ENCODE results near the gene HERC2. TPM values are rescaled to one million over a fixed set of nuclear protein-coding genes. Genes with fewer than 3 reads are reported as not detected.
"Not testable (repeated sequence)": the region's sequence is repeated elsewhere in the genome, so short reads cannot be mapped to it uniquely, and the experiment has no call there.

The HERC2 gene
- total and polyA plus RNA-seq, 2 of the 13 experiments (the other 11 are each of a cell fraction or from before 2014, with no cell fraction given): 17.6 to 24.8 TPM

DNA sequence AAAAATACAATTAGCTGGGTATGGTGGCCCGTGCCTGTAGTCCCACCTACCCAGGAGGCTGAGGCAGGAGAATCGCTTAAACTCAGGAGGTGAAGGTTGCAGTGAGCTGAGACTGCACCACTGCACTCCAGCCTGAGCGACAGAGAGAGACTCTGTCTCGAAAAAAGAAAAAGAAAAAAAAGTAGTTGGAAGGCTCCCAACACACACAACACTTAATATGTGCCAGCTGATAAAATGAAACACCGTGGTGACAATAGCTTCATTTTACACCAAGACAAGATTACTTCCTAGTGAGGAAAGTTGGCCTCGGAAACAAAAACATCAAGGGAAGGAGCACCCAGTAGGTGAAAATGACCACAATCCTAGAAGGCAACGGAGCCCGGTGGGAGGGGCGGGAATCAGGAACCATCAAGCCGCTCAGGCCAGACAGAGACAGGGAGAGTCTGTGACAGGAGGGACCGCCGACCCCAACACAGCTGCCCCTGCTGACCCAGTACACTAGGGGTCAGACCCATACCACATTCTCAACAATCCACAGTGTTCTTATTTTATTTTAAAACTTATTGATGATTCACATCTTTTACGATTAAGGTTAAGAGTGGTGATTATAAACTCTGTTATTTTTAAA is 168.4 kb downstream of the HERC2 start:
- H3K9ac ChIP-seq (ENCODE audit: insufficient read depth, low read depth, low read length): no peak overlapping the region

DNA sequence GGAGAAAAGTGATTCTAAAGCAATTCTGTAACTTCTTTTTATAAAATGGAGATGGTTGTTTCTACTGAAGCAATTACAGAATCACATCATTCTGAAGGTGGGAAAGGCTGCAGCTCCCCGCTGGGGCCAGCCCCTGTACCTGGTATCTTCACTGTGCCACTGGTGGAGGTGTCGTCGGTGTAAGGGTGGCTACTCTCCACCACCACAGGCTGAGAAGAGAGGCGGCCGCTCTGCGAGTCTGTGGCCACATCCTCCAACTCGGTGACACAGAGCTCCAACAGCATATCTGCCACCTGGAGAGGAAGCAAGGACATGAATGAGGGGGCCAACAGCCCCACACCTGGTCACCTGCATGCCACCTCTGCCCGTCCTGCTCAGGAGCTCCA is 169.4 kb downstream of the HERC2 start:
- intact Hi-C loops (cut with micrococcal nuclease; ENCODE audit: unreplicated experiment); DNase-seq (ENCODE audit: low spot score); H3K4me3 ChIP-seq (replicated peaks in 1 of 3; ENCODE audit: insufficient read depth in 1 of 3, low read depth in 2 of 3, low read length in 3 of 3); H3K9me3 ChIP-seq (ENCODE audit: low read length); H3K4me2 ChIP-seq (ENCODE audit: low read depth, low read length); H3K27ac ChIP-seq (ENCODE audit: extremely low read length, insufficient read depth, low read length); in situ Hi-C loops (cut with HindIII; ENCODE audit: extremely low pct_ligation_motif_present, low pct_unique_long_range_greater_than_20kb); CTCF ChIA-PET (ENCODE audit: low intra/inter-chr PET ratio, low total read pairs); H3K79me2 ChIP-seq (ENCODE audit: insufficient read depth, low read length); H3K9ac ChIP-seq (ENCODE audit: insufficient read depth, low read depth, low read length); H3K36me3 ChIP-seq (replicated peaks in 1 of 2; ENCODE audit: control insufficient read depth in 1 of 2, insufficient read depth in 2 of 2, low read length in 2 of 2); H4K20me1 ChIP-seq (ENCODE audit: insufficient read depth, low read length); POLR2A ChIA-PET; H3K27me3 ChIP-seq (ENCODE audit: control insufficient read depth in 1 of 2, insufficient read depth in 2 of 2, low read length in 2 of 2); H2AFZ ChIP-seq (ENCODE audit: low read length); FAIRE-seq; ATAC-seq; BruUV-seq (replicated peaks); H3K4me1 ChIP-seq (ENCODE audit: insufficient read depth, low read length): not testable (repeated sequence)
- WGBS (ENCODE audit: low lambda C conversion rate): 93% methylated on average over 3 of the region's 8 CpGs

More for the DNA sequence above, 168.4 kb downstream of the HERC2 start:
- no peak for DNase-seq (ENCODE audit: low spot score)
- ChIA-PET CTCF (ENCODE audit: low intra/inter-chr PET ratio, low total read pairs) (no interaction called here), POLR2A (no interaction called here)
- Histone ChIP-seq H3K27me3 (ENCODE audit: control insufficient read depth in 1 of 2, insufficient read depth in 2 of 2, low read length in 2 of 2) (no peaks in the 10 kb centered on the region), H3K4me3 (replicated peaks in 1 of 3; ENCODE audit: insufficient read depth in 1 of 3, low read depth in 2 of 3, low read length in 3 of 3) (no peak overlapping the region), H3K27ac (ENCODE audit: extremely low read length, insufficient read depth, low read length) (no peak overlapping the region), H3K9me3 (ENCODE audit: low read length) (no peaks in the 10 kb centered on the region), H3K4me2 (ENCODE audit: low read depth, low read length) (no peak overlapping the region), H2AFZ (ENCODE audit: low read length) (no peak overlapping the region), H3K36me3 (replicated peaks in 1 of 2; ENCODE audit: control insufficient read depth in 1 of 2, insufficient read depth in 2 of 2, low read length in 2 of 2) (peaks cover 0 to 4% of the 10 kb centered on the region in 2 experiments; a peak in 2 of 5 replicates), H3K4me1 (ENCODE audit: insufficient read depth, low read length) (no peaks in the 10 kb centered on the region), H4K20me1 (ENCODE audit: insufficient read depth, low read length) (no peaks in the 10 kb centered on the region), H3K79me2 (ENCODE audit: insufficient read depth, low read length) (peaks cover 2% of the 10 kb centered on the region)
- intact Hi-C loops (cut with micrococcal nuclease; ENCODE audit: unreplicated experiment) (no loop called here), in situ Hi-C loops (cut with HindIII; ENCODE audit: extremely low pct_ligation_motif_present, low pct_unique_long_range_greater_than_20kb) (no loop called here)
- TF ChIP-seq ZNF614 (CRISPR knock-in tag; IDR thresholded peaks at IDR 0.05; ENCODE audit: borderline replicate concordance) (no peak), MBNL3 (CRISPR knock-in tag; conservative IDR thresholded peaks at IDR 0.05) (no peak), ZFY (CRISPR knock-in tag; IDR thresholded peaks at IDR 0.05) (no peak)
- TF ChIP-seq, protein P1, sequence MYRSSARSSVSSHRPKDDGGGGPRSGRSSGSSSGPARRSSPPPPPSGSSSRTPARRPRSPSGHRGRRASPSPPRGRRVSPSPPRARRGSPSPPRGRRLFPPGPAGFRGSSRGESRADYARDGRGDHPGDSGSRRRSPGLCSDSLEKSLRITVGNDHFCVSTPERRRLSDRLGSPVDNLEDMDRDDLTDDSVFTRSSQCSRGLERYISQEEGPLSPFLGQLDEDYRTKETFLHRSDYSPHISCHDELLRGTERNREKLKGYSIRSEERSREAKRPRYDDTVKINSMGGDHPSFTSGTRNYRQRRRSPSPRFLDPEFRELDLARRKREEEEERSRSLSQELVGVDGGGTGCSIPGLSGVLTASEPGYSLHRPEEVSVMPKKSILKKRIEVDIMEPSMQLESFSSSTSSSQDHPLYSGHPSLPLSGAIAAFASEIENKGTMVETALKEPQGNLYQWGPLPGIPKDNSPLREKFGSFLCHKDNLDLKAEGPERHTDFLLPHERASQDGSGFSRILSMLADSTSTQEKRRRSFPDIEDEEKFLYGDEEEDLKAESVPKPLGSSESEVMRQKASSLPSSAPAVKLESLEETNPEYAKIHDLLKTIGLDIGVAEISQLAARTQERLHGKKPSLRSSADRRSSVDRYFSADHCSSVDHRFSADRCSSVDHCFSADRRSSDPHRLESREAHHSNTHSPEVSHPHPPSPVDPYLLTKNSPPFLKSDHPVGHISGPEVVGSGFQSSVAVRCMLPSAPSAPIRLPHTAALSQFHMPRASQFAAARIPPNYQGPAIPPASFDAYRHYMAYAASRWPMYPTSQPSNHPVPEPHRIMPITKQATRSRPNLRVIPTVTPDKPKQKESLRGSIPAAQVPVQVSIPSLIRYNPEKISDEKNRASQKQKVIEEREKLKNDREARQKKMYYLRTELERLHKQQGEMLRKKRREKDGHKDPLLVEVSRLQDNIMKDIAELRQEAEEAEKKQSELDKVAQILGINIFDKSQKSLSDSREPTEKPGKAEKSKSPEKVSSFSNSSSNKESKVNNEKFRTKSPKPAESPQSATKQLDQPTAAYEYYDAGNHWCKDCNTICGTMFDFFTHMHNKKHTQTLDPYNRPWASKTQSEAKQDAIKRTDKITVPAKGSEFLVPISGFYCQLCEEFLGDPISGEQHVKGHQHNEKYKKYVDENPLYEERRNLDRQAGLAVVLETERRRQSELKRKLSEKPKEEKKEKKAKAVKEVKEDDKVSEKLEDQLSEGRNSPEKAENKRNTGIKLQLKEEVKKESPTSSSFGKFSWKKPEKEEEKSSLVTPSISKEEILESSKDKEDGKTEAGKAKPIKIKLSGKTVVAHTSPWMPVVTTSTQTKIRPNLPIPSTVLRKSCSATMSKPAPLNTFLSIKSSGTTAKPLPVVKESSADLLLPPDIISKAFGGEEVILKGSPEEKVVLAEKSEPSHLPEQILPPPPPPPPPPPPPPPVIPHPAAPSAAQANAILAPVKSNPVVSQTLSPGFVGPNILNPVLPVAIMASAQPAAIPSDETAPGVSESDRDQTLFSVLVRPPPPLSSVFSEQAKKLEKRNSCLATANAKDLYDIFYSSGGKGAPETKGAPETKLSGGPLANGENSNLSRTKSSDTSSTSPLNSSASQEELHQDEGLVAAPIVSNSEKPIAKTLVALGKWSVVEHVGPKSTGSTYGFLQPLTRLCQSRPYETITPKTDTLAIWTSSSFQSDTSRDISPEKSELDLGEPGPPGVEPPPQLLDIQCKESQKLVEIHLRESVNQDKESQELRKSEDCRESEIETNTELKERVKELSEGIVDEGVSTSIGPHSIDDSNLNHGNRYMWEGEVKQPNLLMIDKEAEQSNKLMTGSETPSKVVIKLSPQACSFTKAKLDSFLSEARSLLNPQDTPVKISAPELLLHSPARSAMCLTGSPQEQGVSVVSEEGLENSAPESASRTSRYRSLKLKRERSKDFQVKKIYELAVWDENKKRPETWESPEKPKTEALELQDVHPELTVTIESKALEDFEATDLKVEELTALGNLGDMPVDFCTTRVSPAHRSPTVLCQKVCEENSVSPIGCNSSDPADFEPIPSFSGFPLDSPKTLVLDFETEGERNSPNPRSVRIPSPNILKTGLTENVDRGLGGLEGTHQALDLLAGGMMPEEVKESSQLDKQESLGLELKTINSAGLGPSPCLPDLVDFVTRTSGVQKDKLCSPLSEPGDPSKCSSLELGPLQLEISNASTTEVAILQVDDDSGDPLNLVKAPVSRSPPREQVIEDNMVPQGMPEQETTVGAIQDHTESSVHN (CRISPR knock-in tag; IDR thresholded peaks at IDR 0.05): no peak
- no peak for ATAC-seq
- no peak for FAIRE-seq
- BruUV-seq (replicated peaks): no TSS peak
- 93% methylated on average over 13 of the region's 13 CpGs for WGBS (ENCODE audit: low lambda C conversion rate)

All from HepG2 (cell line).